T-helper 17 cell (primary cell): ENCODE measurements around the gene CALML3. TPM values are rescaled to one million over a fixed set of nuclear protein-coding genes. Genes with fewer than 3 reads are reported as not detected.
"Not testable (repeated sequence)": the region's sequence is repeated elsewhere in the genome, so short reads cannot be mapped to it uniquely, and the experiment has no call there.

Source experiments
- ATAC-seq: fragments of 150-1000 bp; cut with Tn5 transposase; 2 replicates; pipeline ENCODE4 v1.10.0; 2021; ENCODE audit warnings: mild to moderate bottlenecking, moderate library complexity
- DNase-seq, 3 donors: peaks; one replicate each; pipeline versions ENCODE4 v3.0.0 to v3.0.0-alpha.2; 2020 to 2021
- H3K9me3 ChIP-seq: one replicate; pipeline ENCODE4 v1.7.0; 2013; ENCODE audit warnings: low read length, mild to moderate bottlenecking; ENCODE audit not compliant: control insufficient read depth, poor library complexity, severe bottlenecking
- H3K27ac Mint-ChIP-seq: one replicate; pipeline ENCODE4 v1.8.0; 2022; ENCODE audit warnings: mild to moderate bottlenecking, moderate library complexity, mixed read lengths
- H3K27me3 Mint-ChIP-seq: one replicate; pipeline ENCODE4 v1.8.0; 2022; ENCODE audit warnings: mixed read lengths
- H3K36me3 Mint-ChIP-seq: one replicate; pipeline ENCODE4 v1.8.0; 2022; ENCODE audit warnings: low read depth, mixed read lengths
- H3K4me1 Mint-ChIP-seq: one replicate; pipeline ENCODE4 v1.8.0; 2022; ENCODE audit warnings: mild to moderate bottlenecking, mixed read lengths
- H3K4me3 Mint-ChIP-seq: one replicate; pipeline ENCODE4 v1.8.0; 2022; ENCODE audit warnings: mild to moderate bottlenecking, moderate library complexity, mixed read lengths
- total RNA-seq, 4 donors: library from RNA in 2 of 4; stranded (reverse) in 2 of 4; gene quantifications; one replicate each; pipeline ENCODE4 v1.2.3 and lab custom pipeline; 2022 to 2026

CALML3 gene
- total RNA-seq (not detected), total RNA-seq (lab: John Stamatoyannopoulos, UW) (0 reads per million in 2 donors)

DNA sequence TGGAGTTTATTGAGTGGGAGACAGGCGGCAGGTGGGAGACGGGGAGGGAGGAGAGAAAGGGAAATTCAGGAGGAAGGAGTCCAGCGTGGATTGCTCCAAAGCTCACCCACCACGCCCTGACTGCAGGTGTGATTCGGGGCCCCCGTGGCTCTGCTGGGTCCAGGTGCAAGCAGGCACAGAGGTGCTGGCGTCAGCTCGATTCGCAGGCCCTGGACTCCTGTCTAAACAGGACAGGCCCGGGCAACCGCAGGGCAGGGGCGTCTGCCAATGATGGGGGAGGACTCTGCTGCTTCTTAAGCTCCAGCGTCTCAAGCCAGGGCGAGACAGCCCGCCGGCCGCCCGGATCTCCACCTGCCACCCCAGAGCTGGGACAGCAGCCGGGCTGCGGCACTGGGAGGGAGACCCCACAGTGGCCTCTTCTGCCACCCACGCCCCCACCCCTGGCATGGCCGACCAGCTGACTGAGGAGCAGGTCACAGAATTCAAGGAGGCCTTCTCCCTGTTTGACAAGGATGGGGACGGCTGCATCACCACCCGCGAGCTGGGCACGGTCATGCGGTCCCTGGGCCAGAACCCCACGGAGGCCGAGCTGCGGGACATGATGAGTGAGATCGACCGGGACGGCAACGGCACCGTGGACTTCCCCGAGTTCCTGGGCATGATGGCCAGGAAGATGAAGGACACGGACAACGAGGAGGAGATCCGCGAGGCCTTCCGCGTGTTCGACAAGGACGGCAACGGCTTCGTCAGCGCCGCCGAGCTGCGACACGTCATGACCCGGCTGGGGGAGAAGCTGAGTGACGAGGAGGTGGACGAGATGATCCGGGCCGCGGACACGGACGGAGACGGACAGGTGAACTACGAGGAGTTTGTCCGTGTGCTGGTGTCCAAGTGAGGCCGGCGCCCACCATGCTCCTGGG lies at the start of gene CALML3:
Gene CALML3 (plus strand): TSS at position 321 of the 920 bp plus-strand sequence. CDS start 125 bp downstream, at position 446.
- H3K27me3 Mint-ChIP-seq, result peaks cover 8% of the 10 kb centered on the region
- H3K36me3 Mint-ChIP-seq, result peaks cover 2% of the 10 kb centered on the region
- no peak for DNase-seq
- H3K4me1 Mint-ChIP-seq, result no peaks in the 10 kb centered on the region
- peak within 1 kb of the TSS; percentile 45 for H3K4me3 Mint-ChIP-seq
- ATAC-seq, result no peak
- H3K27ac Mint-ChIP-seq, result no peak within 1 kb of the TSS
- no peaks in the 10 kb centered on the region for H3K9me3 ChIP-seq

DNA sequence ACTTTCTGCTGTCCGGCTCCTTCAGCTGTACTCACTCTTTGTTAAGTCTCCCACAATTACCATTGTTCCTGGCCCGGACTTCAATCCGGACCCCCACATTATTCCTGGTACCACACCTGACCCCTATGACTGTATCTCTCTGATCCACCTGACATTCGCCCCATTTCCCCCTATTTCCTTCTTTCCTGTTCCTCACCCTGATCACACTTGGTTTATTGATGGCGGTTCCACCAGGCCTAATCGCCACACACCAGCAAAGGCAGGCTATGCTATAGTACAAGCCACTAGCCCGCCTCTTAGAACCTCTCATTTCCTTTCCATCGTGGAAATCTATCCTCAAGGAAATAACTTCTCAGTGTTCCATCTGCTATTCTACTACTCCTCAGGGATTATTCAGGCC lies 49.7 kb upstream of the CALML3 start:
- ATAC-seq, H3K9me3 ChIP-seq, H3K36me3 Mint-ChIP-seq, DNase-seq, H3K4me3 Mint-ChIP-seq, H3K27ac Mint-ChIP-seq: not testable (repeated sequence)
- Mint-ChIP-seq H3K4me1 (peaks cover 10% of the 10 kb centered on the region), H3K27me3 (peaks cover 22% of the 10 kb centered on the region)

DNA sequence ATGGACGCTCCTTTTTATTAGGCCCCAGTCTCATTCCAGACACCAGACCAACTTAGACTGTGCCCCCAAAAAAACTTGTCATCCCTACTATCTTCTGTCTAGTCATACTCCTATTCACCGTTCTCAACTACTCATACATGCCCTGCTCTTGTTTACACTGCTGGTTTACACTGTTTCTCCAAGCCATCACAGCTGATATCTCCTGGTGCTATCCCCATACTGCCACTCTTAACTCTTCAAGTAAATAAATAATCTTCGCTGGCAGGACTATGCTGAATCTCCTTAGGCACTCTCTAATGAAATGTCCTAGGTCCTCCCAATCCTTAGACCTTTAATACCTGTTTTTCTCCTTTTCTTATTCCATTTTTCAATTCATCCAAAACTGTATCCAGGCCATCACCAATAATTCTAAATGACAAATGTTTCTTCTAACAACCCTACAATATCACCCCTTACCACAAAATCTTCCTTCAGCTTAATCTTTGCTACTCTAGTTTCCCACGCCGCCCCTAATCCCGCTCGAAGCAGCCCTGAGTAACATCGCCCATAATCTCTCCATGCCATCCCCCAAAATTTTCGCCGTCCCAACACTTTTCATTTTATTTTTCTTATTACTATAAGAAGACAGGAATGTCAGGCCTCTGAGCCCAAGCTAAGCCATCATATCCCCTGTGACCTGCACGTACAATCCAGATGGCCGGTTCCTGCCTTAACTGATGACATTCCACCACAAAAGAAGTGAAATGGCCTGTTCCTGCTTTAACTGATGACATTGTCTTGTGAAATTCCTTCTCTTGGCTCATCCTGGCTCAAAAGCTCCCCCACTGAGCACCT lies 48.6 kb upstream of the CALML3 start:
- H3K36me3 Mint-ChIP-seq, DNase-seq, H3K27ac Mint-ChIP-seq, H3K4me3 Mint-ChIP-seq, ATAC-seq, H3K9me3 ChIP-seq: not testable (repeated sequence)
- peaks cover 22% of the 10 kb centered on the region for H3K27me3 Mint-ChIP-seq
- H3K4me1 Mint-ChIP-seq, result peaks cover 10% of the 10 kb centered on the region

DNA sequence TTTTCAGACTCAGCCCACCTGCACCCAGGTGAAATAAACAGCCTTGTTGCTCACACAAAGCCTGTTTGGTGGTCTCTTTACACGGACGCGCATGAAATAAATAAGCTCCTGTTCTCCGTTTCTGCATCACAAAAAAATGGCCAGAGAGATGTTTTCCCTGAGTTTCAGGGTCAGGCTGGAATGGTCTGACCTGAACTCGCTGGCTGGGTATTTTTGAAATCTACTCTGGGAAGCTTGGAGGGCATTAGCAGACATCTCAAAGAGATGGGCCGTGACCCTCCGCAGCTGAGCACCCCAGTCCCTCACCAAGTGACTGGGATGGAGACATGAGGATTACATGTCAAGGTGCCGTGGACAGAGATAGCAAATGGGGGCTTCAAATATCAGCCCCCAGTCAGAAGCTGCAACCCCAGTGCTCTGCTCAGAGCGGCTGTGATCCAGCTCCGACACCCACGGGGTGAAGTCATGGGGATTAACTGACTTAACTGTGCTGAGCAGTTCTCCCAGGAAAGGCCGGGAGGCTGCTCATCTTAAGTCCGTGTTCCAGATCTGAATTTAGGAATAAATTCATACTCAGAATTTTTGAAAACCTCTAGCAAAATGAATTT lies 47.7 kb upstream of the CALML3 start:
- DNase-seq (no peak), ATAC-seq (no peak)
- Mint-ChIP-seq H3K27ac (peak overlapping the region; percentile 45), H3K36me3 (peaks cover 2% of the 10 kb centered on the region), H3K27me3 (peaks cover 26% of the 10 kb centered on the region), H3K4me3 (no peak overlapping the region), H3K4me1 (peaks cover 8% of the 10 kb centered on the region)
- H3K9me3 ChIP-seq, result no peaks in the 10 kb centered on the region

GRCh38 chr10:5477948-5478693 lies 46.6 kb upstream of the CALML3 start:
- H3K9me3 ChIP-seq, result no peaks in the 10 kb centered on the region
- H3K4me3 Mint-ChIP-seq, result no peak overlapping the region
- H3K27ac Mint-ChIP-seq, result no peak overlapping the region
- ATAC-seq (no peak), DNase-seq (no peak)
- peaks cover 25% of the 10 kb centered on the region for H3K27me3 Mint-ChIP-seq
- peaks cover 5% of the 10 kb centered on the region for H3K4me1 Mint-ChIP-seq
- H3K36me3 Mint-ChIP-seq, result peaks cover 2% of the 10 kb centered on the region

DNA sequence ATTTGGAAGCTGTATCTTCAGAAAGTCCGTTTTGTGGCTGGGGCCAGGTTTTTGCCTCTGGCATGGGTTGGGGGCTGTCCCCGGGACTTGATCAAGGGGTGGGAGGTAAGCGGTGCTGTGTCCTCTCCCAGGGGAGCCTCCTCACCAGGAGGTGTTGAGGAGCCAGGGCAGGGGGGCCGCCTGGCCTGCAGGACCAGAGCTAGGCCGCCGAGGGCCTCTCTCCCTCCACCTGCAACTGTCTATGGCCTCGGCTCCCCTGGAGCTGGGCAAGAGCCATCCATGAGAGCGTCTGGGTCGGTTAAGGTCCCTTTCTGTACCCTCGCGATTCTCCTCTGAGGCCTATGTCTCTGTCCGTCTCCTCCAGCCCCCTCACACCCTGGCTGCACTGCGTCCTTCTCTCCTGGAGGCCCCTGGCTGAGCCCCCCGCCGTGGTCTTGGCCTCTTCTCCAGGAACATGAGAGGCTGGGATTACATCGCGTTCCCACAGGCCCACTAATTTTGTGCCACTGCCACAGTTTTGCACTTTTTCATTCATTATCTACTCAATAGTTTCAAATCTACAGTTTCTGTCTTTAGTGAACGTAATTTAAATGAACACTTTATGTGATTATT lies 46.0 kb upstream of the CALML3 start:
- ATAC-seq (no peak), DNase-seq (no peak)
- peaks cover 5% of the 10 kb centered on the region for H3K4me1 Mint-ChIP-seq
- H3K36me3 Mint-ChIP-seq, result peaks cover 2% of the 10 kb centered on the region
- H3K27ac Mint-ChIP-seq, result no peak overlapping the region
- H3K27me3 Mint-ChIP-seq, result peaks cover 23% of the 10 kb centered on the region
- no peaks in the 10 kb centered on the region for H3K9me3 ChIP-seq
- H3K4me3 Mint-ChIP-seq, result no peak overlapping the region

DNA sequence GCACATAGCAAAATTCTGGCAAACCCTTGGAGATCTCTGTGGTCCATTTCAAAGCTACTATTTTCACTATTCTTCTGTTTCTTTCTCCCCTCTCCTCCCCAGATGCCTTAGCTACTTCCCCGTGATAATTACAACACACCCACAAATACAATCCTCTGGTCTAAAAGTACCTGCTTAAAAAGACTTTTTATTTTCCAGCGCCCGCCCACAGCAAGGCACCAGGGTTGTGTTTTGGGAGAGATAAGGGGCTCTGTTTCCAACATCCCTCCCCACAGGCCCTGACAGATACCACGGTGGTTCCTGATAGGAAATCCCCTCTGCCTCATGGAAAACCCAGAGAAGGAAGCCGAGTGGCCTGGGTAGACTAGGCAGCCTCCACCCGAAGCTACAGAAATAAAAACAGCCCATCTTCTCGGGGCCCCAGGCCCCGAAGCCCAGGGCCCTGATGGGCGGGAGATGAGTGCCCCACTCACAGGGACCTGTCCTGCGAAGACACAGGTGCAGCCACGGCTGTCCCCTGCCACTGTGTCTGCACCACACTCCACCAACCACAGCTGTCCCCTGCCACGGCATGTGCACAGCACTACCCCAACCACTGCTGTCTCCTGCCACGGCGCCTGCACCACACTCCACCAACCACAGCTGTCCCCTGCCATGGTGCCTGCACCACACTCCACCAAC lies 45.1 kb upstream of the CALML3 start:
- DNase-seq (no peak), ATAC-seq (no peak)
- Mint-ChIP-seq H3K4me1 (peaks cover 5% of the 10 kb centered on the region), H3K4me3 (no peak overlapping the region), H3K27me3 (peaks cover 23% of the 10 kb centered on the region), H3K27ac (no peak overlapping the region), H3K36me3 (no peaks in the 10 kb centered on the region)
- no peaks in the 10 kb centered on the region for H3K9me3 ChIP-seq

- Mint-ChIP-seq H3K4me1 (peaks cover 5% of the 10 kb centered on the region), H3K36me3 (no peaks in the 10 kb centered on the region), H3K27ac (no peak overlapping the region), H3K4me3 (no peak overlapping the region), H3K27me3 (peaks cover 23% of the 10 kb centered on the region)
- DNase-seq (no peak), ATAC-seq (no peak)
- H3K9me3 ChIP-seq, result no peaks in the 10 kb centered on the region
These were observed 44.4 kb upstream of the CALML3 start for GRCh38 chr10:5480162-5480941.

- no peak for DNase-seq
- Mint-ChIP-seq H3K27ac (no peak overlapping the region), H3K27me3 (peaks cover 23% of the 10 kb centered on the region), H3K4me3 (no peak overlapping the region), H3K36me3 (no peaks in the 10 kb centered on the region), H3K4me1 (peaks cover 5% of the 10 kb centered on the region)
- no peak for ATAC-seq
- H3K9me3 ChIP-seq, result no peaks in the 10 kb centered on the region
These were observed 43.6 kb upstream of the CALML3 start for GRCh38 chr10:5481121-5481520.

- H3K9me3 ChIP-seq, result no peaks in the 10 kb centered on the region
- H3K36me3 Mint-ChIP-seq, result peaks cover under 1% of the 10 kb centered on the region
- peaks cover 20% of the 10 kb centered on the region for H3K27me3 Mint-ChIP-seq
- peaks cover 5% of the 10 kb centered on the region for H3K4me1 Mint-ChIP-seq
- DNase-seq (no peak), ATAC-seq (no peak)
- H3K4me3 Mint-ChIP-seq, result no peak overlapping the region
- H3K27ac Mint-ChIP-seq, result no peak overlapping the region
These were observed 42.7 kb upstream of the CALML3 start for GRCh38 chr10:5482016-5482415.

GRCh38 chr10:5484205-5484604 lies 40.6 kb upstream of the CALML3 start:
- H3K9me3 ChIP-seq, result no peaks in the 10 kb centered on the region
- no peak overlapping the region for H3K27ac Mint-ChIP-seq
- no peak for DNase-seq
- peaks cover 24% of the 10 kb centered on the region for H3K27me3 Mint-ChIP-seq
- peaks cover 2% of the 10 kb centered on the region for H3K36me3 Mint-ChIP-seq
- peaks cover 5% of the 10 kb centered on the region for H3K4me1 Mint-ChIP-seq
- ATAC-seq, result no peak
- no peak overlapping the region for H3K4me3 Mint-ChIP-seq
